ENCODE results near the gene FREY1. TPM values are rescaled to one million over a fixed set of nuclear protein-coding genes. Genes with fewer than 3 reads are reported as not detected.

Gene FREY1
- total and polyA plus RNA-seq, 2 of the 13 experiments (the other 11 are each of a cell fraction or from before 2014, with no cell fraction given), result 0.44 to 0.73 TPM

- no peak for TF ChIP-seq DMAP1 (CRISPR knock-in tag; IDR thresholded peaks at IDR 0.05)
- no peak for TF ChIP-seq ELF3 (CRISPR knock-in tag; IDR thresholded peaks at IDR 0.05)
- TF ChIP-seq REPIN1 (CRISPR knock-in tag; IDR thresholded peaks at IDR 0.05; ENCODE audit: borderline replicate concordance, low read depth), result no peak
- no peak for TF ChIP-seq ZNF740 (CRISPR knock-in tag; IDR thresholded peaks at IDR 0.05)
- TF ChIP-seq AHR (CRISPR knock-in tag; IDR thresholded peaks at IDR 0.05), result no peak
Observed at GRCh38 chr11:45933131-45933831, 26.2 kb upstream of the FREY1 start (continued).

GRCh38 chr11:45932217-45932616 is 25.1 kb upstream of the FREY1 start:
- POLR2A ChIA-PET, result no interaction called here
- TF ChIP-seq ZNF263 (CRISPR knock-in tag; IDR thresholded peaks at IDR 0.05), result no peak
- no peak for TF ChIP-seq TAF1 (CRISPR knock-in tag; IDR thresholded peaks at IDR 0.05)
- no peak for TF ChIP-seq RARA (CRISPR knock-in tag; IDR thresholded peaks at IDR 0.05)
- TF ChIP-seq CENPBD1 (CRISPR knock-in tag; IDR thresholded peaks at IDR 0.05; ENCODE audit: borderline replicate concordance, low read depth), result no peak
- no peak for TF ChIP-seq SMARCE1 (IDR thresholded peaks at IDR 0.05; ENCODE audit: borderline replicate concordance)
- no peak for TF ChIP-seq ZNF280B (CRISPR knock-in tag; IDR thresholded peaks at IDR 0.05; ENCODE audit: borderline replicate concordance)
- no peak for TF ChIP-seq ZNF580 (CRISPR knock-in tag; IDR thresholded peaks at IDR 0.05; ENCODE audit: borderline replicate concordance, low read depth)
- TF ChIP-seq SOX5 (CRISPR knock-in tag; IDR thresholded peaks at IDR 0.05; ENCODE audit: borderline replicate concordance), result no peak

More at GRCh38 chr11:45932217-45932616, 25.1 kb upstream of the FREY1 start:
- intact Hi-C loops (cut with micrococcal nuclease; ENCODE audit: unreplicated experiment) (no loop called here), in situ Hi-C loops (cut with HindIII; ENCODE audit: extremely low pct_ligation_motif_present, low pct_unique_long_range_greater_than_20kb) (no loop called here)
- no TSS peak for BruUV-seq (replicated peaks)
- WGBS (ENCODE audit: low lambda C conversion rate), result 97% methylated on average over 8 of the region's 8 CpGs
- H3K36me3 ChIP-seq (replicated peaks in 1 of 2; ENCODE audit: control insufficient read depth in 1 of 2, insufficient read depth in 2 of 2, low read length in 2 of 2), result peaks cover 6 to 28% of the 10 kb centered on the region in 2 experiments; a peak in 4 of 5 replicates
- no peaks in the 10 kb centered on the region for H3K79me2 ChIP-seq (ENCODE audit: insufficient read depth, low read length)
- no peak overlapping the region for H3K9ac ChIP-seq (ENCODE audit: insufficient read depth, low read depth, low read length)
- no peak for FAIRE-seq
- ATAC-seq, result no peak
- no peak overlapping the region for H3K4me3 ChIP-seq (replicated peaks in 1 of 3; ENCODE audit: insufficient read depth in 1 of 3, low read depth in 2 of 3, low read length in 3 of 3)
- no peak overlapping the region for H2AFZ ChIP-seq (ENCODE audit: low read length)
- no peaks in the 10 kb centered on the region for H3K27me3 ChIP-seq (ENCODE audit: control insufficient read depth in 1 of 2, insufficient read depth in 2 of 2, low read length in 2 of 2)
- no peaks in the 10 kb centered on the region for H3K9me3 ChIP-seq (ENCODE audit: low read length)
- peaks cover 29% of the 10 kb centered on the region for H3K4me1 ChIP-seq (ENCODE audit: insufficient read depth, low read length)
- H3K4me2 ChIP-seq (ENCODE audit: low read depth, low read length), result no peak overlapping the region
- CTCF ChIA-PET (ENCODE audit: low intra/inter-chr PET ratio, low total read pairs), result no interaction called here
- no peak for DNase-seq (ENCODE audit: low spot score)
- H4K20me1 ChIP-seq (ENCODE audit: insufficient read depth, low read length), result no peaks in the 10 kb centered on the region
- no peak overlapping the region for H3K27ac ChIP-seq (ENCODE audit: extremely low read length, insufficient read depth, low read length)
